Endometrial microvascular endothelial cells (primary cell): Measurements from ENCODE around the gene ZFYVE9. TPM values are rescaled to one million over a fixed set of nuclear protein-coding genes. Genes with fewer than 3 reads are reported as not detected.
"Not testable (repeated sequence)": the region's sequence is repeated elsewhere in the genome, so short reads cannot be mapped to it uniquely, and the experiment has no call there.

Source experiments
- in situ Hi-C: cut with HindIII; loops from 2 replicates; pipeline ENCODE4 v1.10.0; 2017; ENCODE audit warnings: low sequenced_read_pairs, low pct_unique_long_range_greater_than_20kb; ENCODE audit errors: inconsistent ontology term
- total RNA-seq: library from RNA; depleted of rRNA; stranded (reverse); fragments of >200 nt; gene quantifications from one replicate; pipeline ENCODE4 v1.2.3, GENCODE V29; 2015; ENCODE audit errors: inconsistent ontology term

The ZFYVE9 gene
- total RNA-seq, 1 donor from 2014 or later: 19.6 TPM

DNA sequence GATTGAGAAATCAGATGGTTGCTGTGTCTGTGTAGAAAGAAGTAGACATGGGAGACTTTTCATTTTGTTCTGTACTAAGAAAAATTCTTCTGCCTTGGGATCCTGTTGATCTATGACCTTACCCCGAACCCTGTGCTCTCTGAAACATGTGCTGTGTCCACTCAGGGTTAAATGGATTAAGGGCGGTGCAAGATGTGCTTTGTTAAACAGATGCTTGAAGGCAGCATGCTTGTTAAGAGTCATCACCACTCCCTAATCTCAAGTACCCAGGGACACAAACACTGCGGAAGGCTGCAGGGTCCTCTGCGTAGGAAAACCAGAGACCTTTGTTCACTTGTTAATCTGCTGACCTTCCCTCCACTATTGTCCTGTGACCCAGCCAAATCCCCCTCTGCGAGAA is 40.4 kb downstream of the ZFYVE9 start:
- in situ Hi-C loops: not testable (repeated sequence)

DNA sequence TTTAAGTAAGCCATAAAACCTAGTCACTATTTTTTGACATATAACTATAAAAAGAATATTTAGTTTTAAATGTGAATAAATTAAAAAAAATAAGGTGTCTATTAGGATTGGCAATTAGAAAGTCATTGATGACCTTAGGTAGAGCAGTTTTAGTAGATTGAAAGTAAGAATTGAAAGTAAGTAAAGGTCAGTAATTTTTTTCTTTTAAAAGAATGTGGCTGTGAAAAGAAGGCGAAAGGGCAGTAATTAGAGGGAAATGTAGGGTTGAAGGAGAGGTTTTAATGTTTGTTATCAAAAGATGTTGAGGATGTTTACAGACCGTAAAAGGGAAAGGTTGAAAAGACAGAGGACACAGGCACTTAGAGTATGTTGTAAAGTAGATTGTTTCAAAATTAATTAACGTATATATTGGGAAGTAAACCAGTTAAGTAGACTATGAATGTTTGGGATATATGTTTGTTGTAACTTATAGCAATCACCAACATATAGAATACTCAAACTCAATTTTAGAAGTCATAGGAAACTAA is 41.0 kb downstream of the ZFYVE9 start:
- in situ Hi-C loops: no loop called here

DNA sequence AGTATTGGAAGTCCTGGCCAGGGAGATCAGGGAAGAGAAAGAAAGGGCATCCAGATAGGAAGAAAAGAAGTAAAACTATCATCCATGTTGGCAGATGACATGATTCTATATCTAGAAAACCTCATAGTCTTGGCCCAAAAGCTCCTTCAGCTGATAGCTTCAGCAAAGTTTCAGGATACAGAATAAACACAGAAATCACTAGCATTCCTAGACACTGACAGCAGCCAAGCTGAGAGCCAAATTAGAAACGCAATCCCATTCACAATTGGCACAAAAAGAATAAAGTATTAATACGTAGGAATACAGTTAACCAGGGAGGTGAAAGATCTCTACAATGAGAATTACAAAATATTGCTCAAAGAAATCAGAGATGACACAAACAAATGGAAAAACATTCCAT is 44.6 kb downstream of the ZFYVE9 start:
- in situ Hi-C loops: no loop called here

DNA sequence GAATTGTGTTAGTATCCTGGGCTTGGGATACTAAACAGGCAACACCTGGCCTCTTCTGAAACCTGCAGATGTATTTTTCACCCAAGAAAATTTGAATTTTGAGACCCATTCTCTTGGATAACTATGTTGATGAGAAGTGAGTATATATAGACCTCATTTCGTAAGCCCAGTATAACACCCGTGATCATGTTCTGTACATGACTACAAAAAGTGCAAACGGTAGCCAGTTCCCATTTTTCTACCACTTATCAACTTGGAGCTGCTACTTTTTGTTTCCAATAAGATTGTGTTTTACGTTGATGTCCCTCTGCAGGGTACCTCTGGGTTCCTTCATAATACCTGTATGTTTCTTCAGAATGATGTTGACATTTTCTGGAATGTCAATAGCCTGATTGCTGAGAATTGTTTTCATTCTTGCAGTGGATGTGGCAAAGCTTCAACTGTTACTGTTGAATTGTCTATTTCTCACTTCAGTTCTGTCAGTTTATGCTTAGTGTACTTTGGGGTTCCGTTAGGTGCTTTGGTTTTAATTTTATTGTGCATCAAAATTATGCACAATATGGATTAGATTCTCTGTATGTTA is 48.1 kb downstream of the ZFYVE9 start:
- in situ Hi-C loops: no loop called here

DNA sequence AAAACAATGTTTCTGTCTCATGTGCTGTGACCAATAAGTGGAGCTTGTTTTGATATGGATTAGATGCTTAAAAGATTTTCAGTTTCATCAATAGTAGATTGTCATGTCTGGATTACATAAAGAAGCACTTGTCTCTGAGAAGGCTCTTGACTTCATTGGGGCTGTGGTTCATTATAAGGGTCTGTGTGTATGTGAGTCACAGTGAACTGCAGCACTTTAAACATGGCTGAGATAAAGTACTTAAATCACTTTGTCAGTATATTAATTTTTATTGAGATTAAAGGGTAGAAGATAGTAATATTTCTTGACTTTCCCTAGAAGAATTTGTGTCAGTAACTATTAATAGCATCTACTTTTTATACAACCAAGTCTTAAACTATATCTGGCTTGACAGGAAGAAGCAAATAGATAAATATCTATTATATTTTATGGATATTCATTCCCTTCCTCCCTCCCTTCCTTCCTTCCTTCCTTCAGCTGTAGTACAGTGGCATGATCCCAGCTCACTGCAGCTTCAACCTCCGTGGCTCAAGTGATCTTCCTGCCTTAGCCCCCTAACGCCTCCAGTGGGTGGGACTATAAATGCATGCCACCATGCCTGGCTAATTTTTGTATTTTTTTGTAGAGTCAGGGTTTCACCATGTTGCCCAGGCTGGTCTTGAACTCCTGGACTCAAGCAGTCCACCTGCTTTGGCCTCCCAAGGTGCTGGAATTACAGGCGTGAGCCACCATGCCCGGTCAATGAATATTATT is 48.8 kb downstream of the ZFYVE9 start:
- in situ Hi-C loops: no loop called here

DNA sequence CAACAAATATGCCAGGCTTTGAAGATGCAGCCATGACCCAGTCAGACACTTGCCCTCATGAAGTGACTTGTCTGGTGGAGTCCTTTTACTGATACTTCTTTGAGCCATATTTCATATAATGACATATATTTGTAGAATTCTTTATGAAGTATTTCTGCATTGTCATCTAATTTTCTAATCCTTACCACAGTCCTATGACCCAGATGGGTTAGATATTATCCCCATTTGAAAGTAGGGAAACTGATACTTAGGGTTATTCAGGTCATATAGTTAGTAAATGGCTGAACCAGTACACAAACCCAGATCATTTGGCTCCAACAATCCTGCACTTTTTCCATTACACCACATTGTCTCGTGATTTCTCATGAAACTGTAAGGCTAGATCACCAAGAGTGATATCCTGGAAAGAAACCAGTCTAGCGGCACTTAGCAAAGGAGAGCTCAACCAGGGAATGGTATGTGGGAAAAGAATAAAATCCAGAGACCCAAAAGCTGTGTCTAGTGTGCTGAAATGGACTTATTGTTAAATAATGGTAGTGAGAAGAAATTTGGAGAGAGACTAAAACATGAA is 49.6 kb downstream of the ZFYVE9 start:
- in situ Hi-C loops: no loop called here

DNA sequence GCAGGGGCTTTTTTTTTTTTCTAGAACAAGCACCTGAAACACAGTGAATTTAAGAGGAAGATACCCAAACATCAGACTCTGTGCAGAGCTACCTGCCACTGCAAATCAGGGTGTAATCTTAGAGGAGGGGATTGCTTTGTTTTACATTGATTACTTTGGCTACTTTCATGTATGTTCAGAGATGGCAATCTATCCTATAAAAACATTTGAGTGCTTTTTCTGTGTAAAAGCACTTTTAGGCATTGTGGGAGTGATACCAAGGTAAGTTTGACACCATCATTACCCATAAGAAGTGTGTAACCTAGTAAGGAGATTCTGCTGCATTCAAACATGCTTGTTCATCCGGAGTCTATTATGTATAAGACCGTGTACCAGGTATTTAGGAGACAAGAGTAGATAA is 50.1 kb downstream of the ZFYVE9 start:
- in situ Hi-C loops: no loop called here

DNA sequence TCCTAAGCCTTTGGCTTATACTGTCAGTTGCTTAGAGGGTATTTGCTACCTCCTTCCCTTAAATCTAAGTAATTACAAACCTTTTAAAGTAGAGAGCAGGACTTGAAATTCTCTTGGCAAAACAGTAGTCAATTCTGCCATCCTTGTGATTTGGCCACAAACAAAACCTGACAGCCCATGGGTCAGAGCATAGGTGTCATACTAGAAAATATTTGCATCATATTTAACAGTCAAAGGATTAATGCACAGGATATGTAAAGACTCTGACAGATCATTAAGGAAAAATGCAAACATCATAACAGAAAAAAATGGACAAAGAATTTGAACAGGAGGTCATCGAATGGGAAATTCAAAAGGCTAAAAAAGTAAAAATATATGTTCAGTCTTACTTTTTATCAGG is 50.5 kb downstream of the ZFYVE9 start:
- in situ Hi-C loops: no loop called here

DNA sequence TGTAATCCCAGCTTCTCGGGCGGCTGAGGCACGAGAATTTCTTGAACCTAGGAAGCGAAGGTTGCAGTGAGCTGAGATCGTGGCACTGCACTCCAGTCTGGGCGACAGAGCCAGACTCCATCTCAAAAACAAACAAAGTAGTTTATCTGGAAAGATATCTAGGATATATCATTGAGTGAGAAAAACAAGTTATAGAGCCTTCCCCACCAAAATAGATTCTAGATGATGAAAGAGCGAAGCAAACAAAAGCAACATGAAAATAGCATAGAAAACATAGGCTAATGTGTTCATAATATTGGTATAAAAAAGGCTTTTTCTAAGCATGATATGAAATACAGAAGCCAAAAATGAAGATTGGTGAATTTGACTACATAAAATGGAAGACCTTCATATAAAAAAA is 52.1 kb downstream of the ZFYVE9 start:
- in situ Hi-C loops: no loop called here

DNA sequence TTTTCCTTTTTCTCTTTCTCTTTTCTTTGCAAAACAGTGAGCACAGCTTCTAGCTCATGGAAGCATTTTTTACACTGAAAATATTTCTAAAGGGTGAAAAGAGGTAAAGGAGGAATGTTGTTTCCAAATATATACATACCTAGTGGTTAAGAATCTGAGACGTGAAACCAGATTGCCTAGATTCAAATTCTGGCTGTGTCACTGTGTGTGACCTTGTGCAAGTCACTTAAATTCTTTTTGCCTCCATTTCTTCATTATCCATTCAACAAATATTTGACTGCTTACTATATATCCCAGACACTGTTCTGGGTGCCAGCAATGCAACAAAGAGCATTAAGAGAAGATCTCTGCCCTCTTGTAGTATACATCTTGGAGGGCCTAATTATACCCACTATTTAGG is 53.3 kb downstream of the ZFYVE9 start:
- in situ Hi-C loops: no loop called here

DNA sequence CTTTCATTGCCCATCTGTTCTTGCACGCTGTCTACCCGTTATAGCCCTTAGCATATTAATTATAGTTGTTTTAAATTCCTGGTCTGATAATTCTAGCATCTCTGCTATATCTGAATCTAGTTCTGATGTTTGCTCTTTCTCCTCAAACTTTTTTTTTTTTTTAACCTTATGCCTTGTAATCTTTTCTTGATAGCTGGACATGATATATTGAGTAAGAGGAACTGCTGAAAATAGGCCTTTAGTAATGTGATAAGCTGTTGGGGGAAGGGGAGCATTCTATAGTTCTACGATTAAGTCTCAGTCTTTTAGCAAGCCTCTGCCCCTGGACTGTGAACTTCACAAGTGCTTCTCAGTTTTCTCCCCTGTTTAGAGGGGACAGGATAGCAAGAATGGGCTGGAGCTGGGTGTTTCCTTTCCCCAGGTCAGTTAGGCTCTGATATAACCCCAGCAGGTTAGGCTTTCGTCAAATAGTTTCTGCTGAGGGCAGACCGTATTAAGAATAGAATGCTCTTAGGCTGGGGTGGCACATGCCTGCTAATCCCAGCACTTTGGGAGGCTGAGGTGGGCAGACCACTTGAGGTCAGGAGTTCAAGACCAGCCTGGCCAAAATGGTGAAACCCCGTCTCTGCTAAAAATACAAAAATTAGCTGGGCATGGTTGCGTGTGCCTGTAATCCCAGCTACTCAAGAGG is 62.2 kb downstream of the ZFYVE9 start:
- in situ Hi-C loops: no loop called here

DNA sequence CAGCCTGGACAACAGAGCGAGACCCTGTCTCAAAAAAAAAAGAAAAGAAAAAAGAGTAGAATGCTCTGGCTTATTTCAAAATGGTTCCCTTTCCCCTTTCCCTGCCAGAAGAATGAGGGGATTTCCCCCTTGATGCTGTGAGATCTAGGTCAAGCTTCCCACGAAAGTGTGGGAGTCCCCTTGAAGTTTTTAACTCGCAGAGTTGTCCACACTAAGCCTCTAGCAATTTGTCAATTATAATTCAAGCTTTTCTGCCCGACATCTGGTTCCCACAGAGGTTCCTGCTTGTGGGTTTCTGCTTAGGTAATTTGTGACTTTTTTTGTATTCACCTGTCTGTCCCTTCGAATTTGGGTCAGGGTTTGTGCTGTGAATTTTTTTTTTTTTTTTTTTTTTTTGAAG is 62.8 kb downstream of the ZFYVE9 start:
- in situ Hi-C loops: no loop called here

DNA sequence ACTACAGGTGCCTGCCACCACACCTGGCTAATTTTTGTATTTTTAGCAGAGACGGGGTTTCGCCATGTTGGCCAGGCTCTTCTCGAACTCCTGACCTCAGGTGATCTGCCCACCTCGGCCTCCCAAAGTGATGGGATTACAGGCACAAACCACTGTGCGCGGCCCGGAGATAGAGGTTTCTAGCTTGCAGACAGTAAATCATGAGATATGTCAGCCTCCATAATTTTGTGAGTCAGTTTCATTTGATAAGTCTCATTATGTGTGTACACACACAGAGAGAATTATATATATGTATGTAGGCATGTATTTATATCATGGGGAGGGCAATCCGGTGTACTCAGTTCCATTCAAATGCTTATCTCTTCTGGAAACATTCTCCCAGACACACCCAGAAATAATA is 64.8 kb downstream of the ZFYVE9 start:
- in situ Hi-C loops: not testable (repeated sequence)

DNA sequence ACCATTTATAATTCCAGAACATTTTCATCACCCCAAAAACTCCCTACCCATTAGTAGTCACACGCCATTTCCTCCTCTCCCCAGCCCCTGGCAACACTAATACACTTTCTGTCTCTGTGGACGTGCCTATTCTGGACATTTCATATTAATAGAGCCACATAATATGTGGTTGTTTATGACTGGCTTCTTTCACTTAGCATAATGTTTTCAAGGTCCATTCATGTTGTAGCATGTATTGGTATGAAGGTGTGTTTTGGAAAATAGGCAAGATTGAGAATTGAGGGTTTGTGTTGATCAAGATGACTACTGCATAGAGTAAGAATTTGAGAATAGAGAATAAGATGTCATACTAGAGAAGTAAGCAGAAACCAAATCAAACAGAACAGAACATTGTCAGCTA is 67.5 kb downstream of the ZFYVE9 start:
- in situ Hi-C loops: no loop called here

DNA sequence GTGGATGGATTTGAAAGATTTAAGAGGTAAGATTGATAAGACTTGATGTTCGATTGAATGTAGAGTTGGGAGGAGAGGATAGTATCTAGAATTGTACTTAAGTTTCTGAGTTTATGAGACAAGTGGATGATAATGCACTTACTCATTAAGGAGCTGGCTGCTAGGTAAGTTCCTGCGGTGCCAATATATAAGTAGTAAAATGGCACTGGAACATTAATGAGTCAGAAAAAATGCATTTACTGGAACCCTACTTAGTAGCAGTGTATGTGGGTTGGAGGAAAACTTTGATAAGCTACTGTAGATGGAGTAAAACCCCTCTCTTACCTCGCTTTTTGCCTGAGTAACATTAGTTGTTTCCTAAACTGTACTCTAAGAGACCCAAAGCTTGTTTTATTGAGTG is 68.2 kb downstream of the ZFYVE9 start:
- in situ Hi-C loops: no loop called here

DNA sequence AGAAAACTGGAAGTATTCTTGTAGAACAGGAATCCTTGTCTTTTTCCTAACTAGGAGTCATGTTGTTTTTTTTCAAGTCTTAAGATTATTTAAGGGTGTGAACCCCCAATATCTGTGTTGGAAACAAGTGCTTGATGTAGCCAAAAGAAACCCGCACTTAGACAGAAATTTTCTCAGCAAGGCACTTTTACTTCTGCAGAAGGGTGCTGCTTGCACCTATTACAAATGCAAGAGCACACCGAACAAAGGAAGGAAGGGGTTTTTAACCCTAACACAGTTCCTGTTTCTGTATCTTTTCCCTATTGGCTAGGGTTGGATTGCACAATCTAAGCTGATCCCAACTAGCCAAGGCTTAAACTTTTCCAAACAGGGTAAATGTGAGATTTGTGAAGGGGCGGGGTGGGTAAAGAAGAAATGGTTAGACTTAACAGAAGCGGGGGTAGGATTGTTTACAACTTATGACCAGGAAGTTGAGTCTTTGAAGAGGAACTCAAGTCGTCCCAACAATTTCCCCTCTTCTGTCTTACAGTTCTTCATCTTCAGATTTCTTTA is 75.1 kb downstream of the ZFYVE9 start:
- in situ Hi-C loops: no loop called here

DNA sequence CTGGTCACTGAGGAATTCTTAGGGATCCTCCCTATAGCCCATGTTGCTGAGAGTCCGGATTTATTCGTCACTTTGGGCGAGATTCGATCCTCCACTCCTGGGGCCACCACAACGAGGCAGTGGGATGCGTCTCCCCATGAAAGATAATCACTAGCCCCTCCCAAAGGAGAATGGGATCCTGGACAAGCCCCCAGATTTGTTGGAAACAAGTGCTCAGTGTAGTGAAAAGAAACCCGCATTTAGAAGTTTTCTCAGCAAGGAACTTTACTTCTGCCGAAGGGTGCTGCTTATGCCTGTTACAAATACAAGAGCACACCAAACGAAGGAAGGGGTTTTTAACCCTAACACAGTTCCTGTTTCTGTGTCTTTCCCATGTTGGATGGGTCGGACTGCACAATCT is 83.3 kb downstream of the ZFYVE9 start:
- in situ Hi-C loops: no loop called here

DNA sequence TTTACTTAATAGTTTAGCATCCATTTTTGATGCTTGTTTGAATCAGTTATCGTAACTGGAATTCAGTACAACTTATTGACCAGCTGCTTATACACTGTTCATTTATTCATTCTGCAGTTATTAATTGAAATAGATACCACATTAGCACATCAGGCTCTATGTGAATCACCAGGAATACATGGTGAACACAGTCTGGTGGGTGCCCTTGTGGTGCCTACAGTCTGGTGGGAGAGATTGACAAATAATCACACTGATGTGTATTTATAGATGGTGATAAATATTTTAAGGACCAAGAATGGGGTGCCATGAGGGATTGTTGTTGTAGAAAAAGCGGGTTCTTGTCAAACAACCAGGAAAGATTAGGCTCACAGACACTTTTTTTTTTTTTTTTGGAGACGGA is 87.6 kb downstream of the ZFYVE9 start:
- in situ Hi-C loops: no loop called here

DNA sequence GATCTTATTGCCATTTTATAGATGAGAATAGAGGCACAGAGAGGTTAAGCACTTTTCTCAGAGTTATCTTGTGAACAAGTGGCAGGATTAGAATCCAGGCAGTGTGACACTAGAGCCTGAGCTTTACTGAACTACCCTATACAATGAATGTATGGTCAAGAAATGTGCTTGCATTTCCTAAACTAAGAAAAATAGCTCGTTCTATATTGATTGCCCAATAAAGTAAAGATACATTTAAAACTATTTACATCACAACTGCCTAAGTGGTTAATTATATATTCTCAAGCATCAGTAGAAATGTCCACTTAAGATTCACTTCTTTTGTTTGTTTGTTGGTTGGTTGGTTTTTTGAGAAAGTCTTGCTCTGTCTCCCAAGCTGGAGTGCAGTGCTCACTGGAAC is 91.6 kb downstream of the ZFYVE9 start:
- in situ Hi-C loops: no loop called here

DNA sequence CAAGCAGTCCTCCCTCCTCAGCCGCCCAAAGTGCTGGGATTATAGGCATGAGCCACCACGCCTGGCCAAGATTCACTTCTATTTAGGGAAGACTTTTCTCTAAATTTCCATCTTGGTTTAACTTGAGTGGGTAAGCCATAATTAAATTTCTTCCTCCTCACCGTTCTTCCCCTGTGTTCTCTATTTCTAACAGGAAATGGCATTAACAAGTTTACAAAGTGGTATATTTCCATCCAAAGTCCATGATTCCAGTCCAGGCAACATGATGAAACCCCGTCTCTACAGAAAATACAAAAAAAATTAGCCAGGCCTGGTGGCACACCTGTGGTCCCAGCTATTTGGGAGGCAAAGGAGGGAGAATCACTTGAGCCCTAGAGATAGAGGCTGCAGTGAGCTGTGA is 92.1 kb downstream of the ZFYVE9 start:
- in situ Hi-C loops: no loop called here
